PC-3 (cell line): Measurements from ENCODE around the gene OGFOD3. TPM values are rescaled to one million over a fixed set of nuclear protein-coding genes. Genes with fewer than 3 reads are reported as not detected.

Source experiments
- ATAC-seq: fragments of 200-7000 bp; cut with Tn5 transposase; 2 replicates; pipeline ENCODE4 v1.9.1; 2020; ENCODE audit warnings: mild to moderate bottlenecking, moderate library complexity
- BruUV-seq: library from RNA; stranded (reverse); fragments of 400-500 nt; replicated peaks from 2 replicates; lab custom pipeline; 2021; lab: Mats Ljungman, UMichigan
- CTCF ChIA-PET: fragments of 300-600 bp; sonication (Branson Sonifier 250); formaldehyde crosslinking; loops from one replicate; lab custom pipeline; 2022; ENCODE audit warnings: antibody characterized with exemption; lab: Charles Lee
- POLR2A ChIA-PET: fragments of 300-600 bp; sonication (Branson Sonifier 250); formaldehyde crosslinking; loops from one replicate; lab custom pipeline; 2022; ENCODE audit warnings: antibody characterized with exemption; ENCODE audit not compliant: unreplicated experiment; lab: Charles Lee
- DNase-seq: peaks from one replicate; pipeline ENCODE4 v3.0.0-alpha.2; 2015
- H2AFZ ChIP-seq: fragments of 300-600 bp; sonication (generic); 2 replicates; pipeline ENCODE4 v1.6.0; 2016; ENCODE audit warnings: antibody characterized with exemption, low read length
- H3F3A ChIP-seq: fragments of 300-600 bp; sonication (generic); one replicate; pipeline ENCODE4 v1.6.0; 2017; ENCODE audit warnings: antibody characterized with exemption, low read length, control low read depth, mild to moderate bottlenecking; ENCODE audit not compliant: unreplicated experiment
- H3K27ac ChIP-seq: fragments of 300-600 bp; sonication (generic); 2 replicates; pipeline ENCODE4 v1.5.1; 2016; ENCODE audit warnings: mild to moderate bottlenecking, low read length
- H3K27me3 ChIP-seq: fragments of 300-600 bp; sonication (generic); 2 replicates; pipeline ENCODE4 v1.6.1; 2016; ENCODE audit warnings: low read length, mixed read lengths
- H3K36me3 ChIP-seq: fragments of 300-600 bp; sonication (generic); 2 replicates; pipeline ENCODE4 v1.6.1; 2016; ENCODE audit warnings: low read depth, mixed run types, low read length, mixed read lengths
- H3K4me1 ChIP-seq: fragments of 300-600 bp; sonication (generic); 2 replicates; pipeline ENCODE4 v1.5.1; 2016; ENCODE audit warnings: low read length; ENCODE audit not compliant: insufficient read depth
- H3K4me2 ChIP-seq: fragments of 300-600 bp; sonication (generic); 2 replicates; pipeline ENCODE4 v1.6.0; 2016; ENCODE audit warnings: low read length
- H3K4me3 ChIP-seq: fragments of 300-600 bp; sonication (generic); 2 replicates; pipeline ENCODE4 v1.5.1; 2016; ENCODE audit warnings: mild to moderate bottlenecking, low read length, mixed read lengths
- H3K79me2 ChIP-seq: fragments of 300-600 bp; sonication (generic); 2 replicates; pipeline ENCODE4 v1.6.1; 2017; ENCODE audit warnings: low read length, mixed read lengths
- H3K9ac ChIP-seq: fragments of 300-600 bp; sonication (generic); 2 replicates; pipeline ENCODE4 v1.6.0; 2016; ENCODE audit warnings: mild to moderate bottlenecking, low read length
- H3K9me2 ChIP-seq: fragments of 300-600 bp; sonication (generic); replicated peaks from 2 replicates; pipeline ENCODE4 v1.6.1; 2016; ENCODE audit warnings: mixed run types, low read length, mixed read lengths
- H3K9me3 ChIP-seq: fragments of 300-600 bp; sonication (generic); 2 replicates; pipeline ENCODE4 v1.6.1; 2016; ENCODE audit warnings: low read length, mixed read lengths
- H4K20me1 ChIP-seq: fragments of 300-600 bp; sonication (generic); 2 replicates; pipeline ENCODE4 v1.6.1; 2016; ENCODE audit warnings: low read length, mixed read lengths
- CTCF ChIP-seq: fragments of 300-600 bp; sonication (generic); conservative IDR thresholded peaks from 2 replicates; pipeline ENCODE4 v1.5.1; 2017; ENCODE audit warnings: antibody characterized with exemption, low read depth, mild to moderate bottlenecking, low read length
- EZH2 ChIP-seq: fragments of 300-600 bp; sonication (generic); IDR thresholded peaks from one replicate; pipeline ENCODE4 v1.6.1; 2017; ENCODE audit warnings: antibody characterized with exemption, mild to moderate bottlenecking, low read length; ENCODE audit not compliant: unreplicated experiment
- EZH2phosphoT487 ChIP-seq: fragments of 300-600 bp; sonication (generic); IDR thresholded peaks from 2 replicates; pipeline ENCODE4 v1.6.1; 2018; ENCODE audit warnings: mild to moderate bottlenecking, antibody characterized with exemption, low read length, borderline replicate concordance
- intact Hi-C: fragments of 100-400 bp; cut with micrococcal nuclease; formaldehyde crosslinking; loops from 2 replicates; pipeline ENCODE4 v1.9.0; 2023
- total RNA-seq: library from RNA; depleted of rRNA; stranded (reverse); fragments of >200 nt; gene quantifications from 2 replicates; pipeline ENCODE4 v1.2.3, GENCODE V29; 2014

The OGFOD3 gene
- total RNA-seq, 1 experiment from 2014 or later = 56.1 TPM

GRCh38 chr17:82449131-82449882 is 30.9 kb upstream of the OGFOD3 start:
- ChIA-PET CTCF (no interaction called here), POLR2A (no interaction called here)
- Histone ChIP-seq H3K79me2 (peaks cover 15% of the 10 kb centered on the region), H3K27me3 (no peaks in the 10 kb centered on the region), H3K4me1 (peaks cover 14% of the 10 kb centered on the region), H2AFZ (no peak overlapping the region), H3K4me3 (peak overlapping the region; percentile 87), H3K4me2 (peak overlapping the region; percentile 83), H3K9me2 (no peaks in the 10 kb centered on the region), H3K27ac (no peak overlapping the region), H3K9me3 (no peaks in the 10 kb centered on the region), H4K20me1 (no peaks in the 10 kb centered on the region), H3K9ac (peak overlapping the region; percentile 88; the same call in 1 of the 2 replicates), H3F3A (no peaks in the 10 kb centered on the region), H3K36me3 (no peaks in the 10 kb centered on the region)
- BruUV-seq = no TSS peak
- intact Hi-C loops = no loop called here
- TF ChIP-seq EZH2 = no peak
- ATAC-seq (no peak), DNase-seq (no peak)

GRCh38 chr17:82447876-82448275 is 29.5 kb upstream of the OGFOD3 start:
- Histone ChIP-seq H3K9ac (no peak overlapping the region), H2AFZ (no peak overlapping the region), H3K27ac (no peak overlapping the region), H3K9me2 (no peaks in the 10 kb centered on the region), H3K27me3 (no peaks in the 10 kb centered on the region), H4K20me1 (no peaks in the 10 kb centered on the region), H3F3A (no peaks in the 10 kb centered on the region), H3K9me3 (no peaks in the 10 kb centered on the region), H3K79me2 (peaks cover 15% of the 10 kb centered on the region), H3K36me3 (no peaks in the 10 kb centered on the region), H3K4me3 (no peak overlapping the region), H3K4me1 (peaks cover 14% of the 10 kb centered on the region), H3K4me2 (no peak overlapping the region)
- CTCF ChIA-PET = no interaction called here
- no peak for TF ChIP-seq CTCF
- TF ChIP-seq EZH2 = no peak
- TF ChIP-seq EZH2phosphoT487 = no peak
- POLR2A ChIA-PET = no interaction called here
- BruUV-seq = no TSS peak
- no peak for ATAC-seq
- no peak for DNase-seq
- intact Hi-C loops = no loop called here

- H3K9ac ChIP-seq = no peak overlapping the region
- H3K79me2 ChIP-seq = peaks cover 15% of the 10 kb centered on the region
- CTCF ChIA-PET = no interaction called here
- no peak overlapping the region for H3K4me3 ChIP-seq
- no peak overlapping the region for H3K4me2 ChIP-seq
- no peaks in the 10 kb centered on the region for H3F3A ChIP-seq
- H3K36me3 ChIP-seq = no peaks in the 10 kb centered on the region
- TF ChIP-seq EZH2 = no peak
- H4K20me1 ChIP-seq = no peaks in the 10 kb centered on the region
- no peak overlapping the region for H3K27ac ChIP-seq
- ATAC-seq = no peak
- no peak for DNase-seq
- peaks cover 14% of the 10 kb centered on the region for H3K4me1 ChIP-seq
- no TSS peak for BruUV-seq
- H3K27me3 ChIP-seq = no peaks in the 10 kb centered on the region
- intact Hi-C loops = no loop called here
- POLR2A ChIA-PET = interaction anchor here (0.6 kb wide), 1 partner anchor 36 kb away, joined by 19 read pairs; no protein-coding TSS in a partner anchor
- H3K9me2 ChIP-seq = no peaks in the 10 kb centered on the region
- H2AFZ ChIP-seq = no peak overlapping the region
- no peaks in the 10 kb centered on the region for H3K9me3 ChIP-seq
Observed at GRCh38 chr17:82446649-82447048, 28.3 kb upstream of the OGFOD3 start.
